IMR-90 (cell line): Measurements from ENCODE around the gene KRTAP12-1. TPM values are rescaled to one million over a fixed set of nuclear protein-coding genes. Genes with fewer than 3 reads are reported as not detected.

Experiments
- ATAC-seq: fragments of 200-7000 bp; cut with Tn5 transposase; 2 replicates; pipeline ENCODE4 v1.9.1; 2020; ENCODE audit warnings: low read depth, mild to moderate bottlenecking, moderate library complexity
- BruUV-seq: library from RNA; stranded (reverse); fragments of 400-500 nt; replicated peaks from 2 replicates; lab custom pipeline; 2021; lab: Mats Ljungman, UMichigan
- CTCF ChIA-PET: fragments of 300-600 bp; formaldehyde crosslinking; extraction: SDS; loops from one replicate; lab custom pipeline; 2021; ENCODE audit warnings: antibody characterized with exemption; lab: Yijun Ruan, JAX
- POLR2A ChIA-PET: fragments of 300-600 bp; sonication (Branson Sonifier 250); formaldehyde crosslinking; loops from one replicate; lab custom pipeline; 2022; ENCODE audit warnings: antibody characterized with exemption; ENCODE audit not compliant: unreplicated experiment; lab: Charles Lee
- DNase-seq: peaks from one replicate; pipeline ENCODE4 v3.0.0; 2013
- H2AFZ ChIP-seq: replicated peaks from 2 replicates; pipeline ENCODE3; 2013; ENCODE audit warnings: low read length, mild to moderate bottlenecking; ENCODE audit not compliant: poor library complexity
- H2AK5ac ChIP-seq: 2 replicates; pipeline ENCODE4 v1.6.1; 2013; ENCODE audit warnings: low read depth, low read length, inconsistent platforms
- H2AK9ac ChIP-seq: replicated peaks from 2 replicates; pipeline ENCODE3; 2013; ENCODE audit warnings: mild to moderate bottlenecking, low read depth, low read length, moderate library complexity; ENCODE audit not compliant: poor library complexity
- H2BK120ac ChIP-seq: 2 replicates; pipeline ENCODE4 v1.6.1; 2013; ENCODE audit warnings: low read depth, low read length, inconsistent platforms
- H2BK15ac ChIP-seq: 3 replicates; pipeline ENCODE4 v1.6.1; 2013; ENCODE audit warnings: low read depth, low read length, inconsistent platforms
- H2BK20ac ChIP-seq: 2 replicates; pipeline ENCODE4 v1.6.1; 2013; ENCODE audit warnings: low read depth, mild to moderate bottlenecking, inconsistent platforms, low read length, moderate library complexity
- H2BK5ac ChIP-seq: 2 replicates; pipeline ENCODE4 v1.6.1; 2013; ENCODE audit warnings: mild to moderate bottlenecking, low read depth, low read length, inconsistent platforms; ENCODE audit not compliant: poor library complexity, severe bottlenecking
- H3K14ac ChIP-seq: replicated peaks from 2 replicates; pipeline ENCODE4 v1.6.1; 2013; ENCODE audit warnings: low read depth, low read length, inconsistent platforms
- H3K18ac ChIP-seq: 2 replicates; pipeline ENCODE4 v1.6.1; 2013; ENCODE audit warnings: low read depth, low read length, control low read depth
- H3K23ac ChIP-seq: 2 replicates; pipeline ENCODE4 v1.6.1; 2013; ENCODE audit warnings: low read depth, low read length, inconsistent platforms
- H3K27ac ChIP-seq: 2 replicates; pipeline ENCODE4 v1.5.1; 2013; ENCODE audit warnings: mild to moderate bottlenecking, control low read depth, low read length; ENCODE audit not compliant: insufficient read depth
- H3K27me3 ChIP-seq: 2 replicates; pipeline ENCODE4 v1.6.1; 2013; ENCODE audit warnings: low read length; ENCODE audit not compliant: control insufficient read depth, insufficient read depth
- H3K36me3 ChIP-seq: 2 replicates; pipeline ENCODE4 v1.6.1; 2013; ENCODE audit warnings: low read length, mixed read lengths; ENCODE audit not compliant: control insufficient read depth, insufficient read depth
- H3K4ac ChIP-seq: 2 replicates; pipeline ENCODE4 v1.6.1; 2013; ENCODE audit warnings: low read depth, low read length, inconsistent platforms
- H3K4me1 ChIP-seq: 2 replicates; pipeline ENCODE4 v1.6.1; 2013; ENCODE audit warnings: low read length, mixed read lengths; ENCODE audit not compliant: control insufficient read depth, insufficient read depth
- H3K4me2 ChIP-seq: 2 replicates; pipeline ENCODE4 v1.6.1; 2013; ENCODE audit warnings: low read depth, mild to moderate bottlenecking, control low read depth, low read length, moderate library complexity
- H3K4me3 ChIP-seq: 2 replicates; pipeline ENCODE4 v1.5.1; 2013; ENCODE audit warnings: low read depth, mild to moderate bottlenecking, control low read depth, low read length, moderate library complexity; ENCODE audit not compliant: insufficient read depth
- H3K56ac ChIP-seq: 2 replicates; pipeline ENCODE4 v1.6.1; 2013; ENCODE audit warnings: low read length, inconsistent platforms; ENCODE audit not compliant: insufficient read depth; ENCODE audit errors: extremely low read depth
- H3K79me1 ChIP-seq, 2 experiments: 2 replicates each; pipeline ENCODE4 v1.6.1; 2013; ENCODE audit warnings: low read length in 2 of 2, inconsistent platforms in 1 of 2, low read depth in 1 of 2
- H3K9ac ChIP-seq: 2 replicates; pipeline ENCODE4 v1.6.1; 2013; ENCODE audit warnings: low read depth, low read length, control low read depth
- H3K9me1 ChIP-seq: 2 replicates; pipeline ENCODE4 v1.6.1; 2013; ENCODE audit warnings: low read length, inconsistent platforms; ENCODE audit not compliant: insufficient read depth
- H3K9me3 ChIP-seq: 2 replicates; pipeline ENCODE4 v1.6.1; 2013; ENCODE audit warnings: low read length; ENCODE audit not compliant: control insufficient read depth, insufficient read depth
- H4K20me1 ChIP-seq: 2 replicates; pipeline ENCODE4 v1.6.1; 2013; ENCODE audit warnings: low read length, inconsistent platforms; ENCODE audit not compliant: insufficient read depth
- H4K5ac ChIP-seq: 2 replicates; pipeline ENCODE4 v1.6.1; 2013; ENCODE audit warnings: mild to moderate bottlenecking, low read depth, low read length, control low read depth
- H4K8ac ChIP-seq, 2 experiments: 2 replicates each; pipeline ENCODE4 v1.6.1; 2013; ENCODE audit warnings: low read depth in 2 of 2, low read length in 2 of 2, control low read depth in 1 of 2, inconsistent platforms in 1 of 2
- H4K91ac ChIP-seq: 2 replicates; pipeline ENCODE4 v1.6.1; 2013; ENCODE audit warnings: low read depth, low read length, inconsistent platforms; ENCODE audit not compliant: insufficient read depth
- BHLHE40 ChIP-seq: fragments of 150-350 bp; IDR thresholded peaks from 2 replicates; pipeline ENCODE4 v1.6.1; 2016; ENCODE audit warnings: mild to moderate bottlenecking, low read depth, low read length
- CHD1 ChIP-seq: IDR thresholded peaks from 2 replicates; pipeline ENCODE4 v1.6.1; 2012; ENCODE audit warnings: low read depth, low read length, improper control_type of control experiment
- FOS ChIP-seq: fragments of 150-350 bp; IDR thresholded peaks from 2 replicates; pipeline ENCODE4 v1.6.1; 2016; ENCODE audit warnings: low read depth, low read length
- MAFK ChIP-seq: IDR thresholded peaks from 2 replicates; pipeline ENCODE4 v1.6.1; 2012; ENCODE audit warnings: low read depth, low read length, improper control_type of control experiment
- MAZ ChIP-seq: IDR thresholded peaks from 2 replicates; pipeline ENCODE4 v1.6.1; 2012; ENCODE audit warnings: low read depth, mild to moderate bottlenecking, low read length, improper control_type of control experiment, moderate library complexity, borderline replicate concordance
- MXI1 ChIP-seq: IDR thresholded peaks from 2 replicates; pipeline ENCODE4 v1.6.1; 2012; ENCODE audit warnings: low read depth, mild to moderate bottlenecking, low read length, moderate library complexity, borderline replicate concordance
- NFE2L2 ChIP-seq: fragments of 150-350 bp; IDR thresholded peaks from 2 replicates; pipeline ENCODE4 v1.6.1; 2016; ENCODE audit warnings: low read depth, mild to moderate bottlenecking, low read length
- POLR2A ChIP-seq: IDR thresholded peaks from 2 replicates; pipeline ENCODE4 v1.6.1; 2012; ENCODE audit warnings: mild to moderate bottlenecking, low read depth, low read length
- RAD21 ChIP-seq: IDR thresholded peaks from 2 replicates; pipeline ENCODE4 v1.6.1; 2012; ENCODE audit warnings: low read length, improper control_type of control experiment
- RFX5 ChIP-seq: IDR thresholded peaks from 2 replicates; pipeline ENCODE4 v1.8.0; 2012; ENCODE audit warnings: low read depth, mild to moderate bottlenecking, low read length, moderate library complexity
- SMC3 ChIP-seq: fragments of 150-350 bp; IDR thresholded peaks from 2 replicates; pipeline ENCODE4 v1.6.1; 2016; ENCODE audit warnings: low read depth, mild to moderate bottlenecking, antibody characterized with exemption, low read length, moderate library complexity
- WGBS, 2 experiments: methylation state at CpG; one replicate each; pipeline versions ENCODE4 v1.1.5 to v1.1.7; 2013; ENCODE audit warnings: missing lambda C conversion rate in 2 of 2; ENCODE audit not compliant: insufficient read length in 1 of 2; ENCODE audit errors: extremely low coverage in 2 of 2; 5-methylcytosine and 5-hydroxymethylcytosine counted together
- dilution Hi-C: fragments of 300-500 bp; cut with HindIII; formaldehyde crosslinking; loops from one replicate; pipeline ENCODE4 v1.14.3; 2018; ENCODE audit warnings: low sequenced_read_pairs; ENCODE audit not compliant: unreplicated experiment
- in situ Hi-C: fragments of 300-500 bp; cut with MboI; formaldehyde crosslinking; loops from 3 replicates; pipeline ENCODE4 v1.14.3; 2019; ENCODE audit warnings: low sequenced_read_pairs, inconsistent platforms, mixed read lengths
- intact Hi-C: fragments of 100-400 bp; cut with micrococcal nuclease; formaldehyde crosslinking; loops from 2 replicates; pipeline ENCODE4 v1.10.0; 2022
- polyA plus RNA-seq, 3 experiments: library from polyadenylated mRNA; depleted of rRNA; stranded (reverse); fragments of >200 nt; gene quantifications; 2 replicates each; pipeline ENCODE4 v1.2.3, GENCODE V29; 2012; ENCODE audit warnings: low replicate concordance in 1 of 3
- total RNA-seq: library from RNA; depleted of rRNA; stranded (reverse); fragments of >200 nt; gene quantifications from 2 replicates; pipeline ENCODE4 v1.2.3, GENCODE V29; 2012
- TF ChIP-seq, protein P1 (sequence below): conservative IDR thresholded peaks from 2 replicates; pipeline ENCODE4 v1.5.1; 2012; ENCODE audit warnings: mild to moderate bottlenecking, low read depth, low read length, improper control_type of control experiment
- TF ChIP-seq, protein P2 (sequence below): fragments of 150-350 bp; IDR thresholded peaks from 2 replicates; pipeline ENCODE4 v1.6.1; 2016; ENCODE audit warnings: low read depth, mild to moderate bottlenecking, low read length, moderate library complexity, borderline replicate concordance

KRTAP12-1 gene
- total and polyA plus RNA-seq, 2 of the 4 experiments (the other 2 are of a cell fraction), result not detected

DNA sequence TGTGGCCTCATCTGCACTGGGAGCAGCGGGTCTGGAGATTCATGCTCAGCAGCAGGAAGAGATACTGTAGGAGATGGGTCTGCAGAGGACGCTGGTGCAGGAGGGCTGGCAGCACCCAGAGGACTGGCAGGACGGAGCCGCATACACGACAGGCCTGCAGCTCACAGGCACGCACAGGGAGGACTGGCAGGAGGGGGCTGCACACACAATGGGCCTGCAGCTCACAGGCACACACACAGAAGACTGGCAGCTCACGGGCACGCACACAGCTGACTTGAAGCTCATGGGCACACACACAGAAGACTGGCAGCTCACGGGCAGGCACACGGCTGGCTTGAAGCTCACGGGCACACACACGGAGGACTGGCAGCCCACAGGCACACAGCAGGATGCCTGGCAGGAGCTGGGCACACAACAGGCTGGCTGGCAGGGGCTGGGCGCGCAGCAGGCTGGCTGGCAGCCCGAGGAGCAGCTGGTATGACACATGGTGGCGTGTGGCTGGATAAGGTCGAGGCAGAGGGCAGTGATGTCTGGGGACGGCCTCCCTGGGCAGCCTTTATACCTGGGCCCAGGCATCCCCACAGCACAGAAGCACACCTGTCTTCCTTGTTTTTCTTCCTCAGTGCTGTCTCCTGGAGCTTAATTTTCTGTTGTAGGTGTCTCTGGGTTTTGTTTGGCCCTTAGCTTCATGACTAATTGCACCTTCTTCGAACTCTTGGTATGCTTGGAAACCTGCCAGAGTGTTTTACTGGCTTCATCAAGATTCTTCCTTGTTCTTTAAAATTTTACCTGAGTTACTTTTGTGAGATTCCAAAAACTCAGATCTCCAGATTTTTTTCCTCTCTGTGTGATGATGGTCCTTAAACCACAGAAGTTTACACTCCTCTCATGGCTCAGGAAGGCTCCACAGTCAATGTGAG lies 15.3 kb downstream of the KRTAP12-1 start, which contains the start of gene KRTAP12-2 (continued):
- TF ChIP-seq BHLHE40 (no peak), POLR2A (no peak)

DNA sequence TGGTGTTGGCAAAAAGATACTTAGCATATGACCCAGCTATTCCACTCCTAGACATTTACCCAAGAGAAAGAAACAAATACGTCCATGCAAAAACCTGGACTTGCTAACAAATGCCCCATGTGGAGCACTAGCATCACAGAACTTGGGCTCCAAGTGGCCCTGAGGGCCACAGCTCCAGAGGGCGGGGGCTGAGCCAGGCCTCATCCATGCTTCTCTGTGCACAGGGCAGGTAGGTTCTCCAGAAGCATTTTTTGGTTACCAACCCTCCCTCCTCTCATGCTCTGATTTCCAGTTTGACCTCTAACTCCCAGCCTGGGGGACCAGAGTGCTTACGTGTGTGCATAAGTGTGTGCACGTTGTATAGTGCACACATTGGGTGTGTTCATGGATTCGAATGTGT lies 17.3 kb downstream of the KRTAP12-1 start:
- Histone ChIP-seq H4K8ac (no peak overlapping the region), H3K4ac (no peak overlapping the region), H3K79me1 (no peaks in the 10 kb centered on the region), H3K9me3 (no peaks in the 10 kb centered on the region), H3K27me3 (0 out of 2 replicates have a peak, but pooled peaks cover 3% of the 10 kb centered on the region), H3K4me3 (no peak overlapping the region), H4K20me1 (no peaks in the 10 kb centered on the region), H2AK5ac (no peak overlapping the region), H2AK9ac (no peak overlapping the region), H3K56ac (no peak overlapping the region), H3K23ac (no peak overlapping the region), H3K9ac (no peak overlapping the region), H2BK5ac (no peak overlapping the region), H3K9me1 (no peaks in the 10 kb centered on the region), H3K4me2 (no peak overlapping the region), H2AFZ (no peak overlapping the region), H3K36me3 (no peaks in the 10 kb centered on the region), H4K91ac (no peak overlapping the region), H3K4me1 (no peaks in the 10 kb centered on the region), H2BK15ac (no peak overlapping the region), H2BK20ac (no peak overlapping the region), H2BK120ac (no peak overlapping the region), H3K14ac (no peak overlapping the region), H4K5ac (no peak overlapping the region), H3K27ac (no peak overlapping the region), H3K18ac (no peak overlapping the region)
- no TSS peak for BruUV-seq
- in situ Hi-C loops (no loop called here), dilution Hi-C loops (no loop called here), intact Hi-C loops (no loop called here)
- POLR2A ChIA-PET, result no interaction called here
- 17% methylated on average over 1 of the region's 5 CpGs; no CpG with 5 or more reads in 1 of the 2 experiments for WGBS, 2 experiments
- no peak for DNase-seq
- CTCF ChIA-PET, result no interaction called here
- ATAC-seq, result no peak
- TF ChIP-seq BHLHE40, result no peak
- TF ChIP-seq RAD21, result no peak
- TF ChIP-seq MAZ, result no peak
- no peak for TF ChIP-seq RFX5
- no peak for TF ChIP-seq SMC3
- no peak for TF ChIP-seq CHD1
- TF ChIP-seq, protein P1, sequence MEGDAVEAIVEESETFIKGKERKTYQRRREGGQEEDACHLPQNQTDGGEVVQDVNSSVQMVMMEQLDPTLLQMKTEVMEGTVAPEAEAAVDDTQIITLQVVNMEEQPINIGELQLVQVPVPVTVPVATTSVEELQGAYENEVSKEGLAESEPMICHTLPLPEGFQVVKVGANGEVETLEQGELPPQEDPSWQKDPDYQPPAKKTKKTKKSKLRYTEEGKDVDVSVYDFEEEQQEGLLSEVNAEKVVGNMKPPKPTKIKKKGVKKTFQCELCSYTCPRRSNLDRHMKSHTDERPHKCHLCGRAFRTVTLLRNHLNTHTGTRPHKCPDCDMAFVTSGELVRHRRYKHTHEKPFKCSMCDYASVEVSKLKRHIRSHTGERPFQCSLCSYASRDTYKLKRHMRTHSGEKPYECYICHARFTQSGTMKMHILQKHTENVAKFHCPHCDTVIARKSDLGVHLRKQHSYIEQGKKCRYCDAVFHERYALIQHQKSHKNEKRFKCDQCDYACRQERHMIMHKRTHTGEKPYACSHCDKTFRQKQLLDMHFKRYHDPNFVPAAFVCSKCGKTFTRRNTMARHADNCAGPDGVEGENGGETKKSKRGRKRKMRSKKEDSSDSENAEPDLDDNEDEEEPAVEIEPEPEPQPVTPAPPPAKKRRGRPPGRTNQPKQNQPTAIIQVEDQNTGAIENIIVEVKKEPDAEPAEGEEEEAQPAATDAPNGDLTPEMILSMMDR, result no peak
- TF ChIP-seq, protein P2, sequence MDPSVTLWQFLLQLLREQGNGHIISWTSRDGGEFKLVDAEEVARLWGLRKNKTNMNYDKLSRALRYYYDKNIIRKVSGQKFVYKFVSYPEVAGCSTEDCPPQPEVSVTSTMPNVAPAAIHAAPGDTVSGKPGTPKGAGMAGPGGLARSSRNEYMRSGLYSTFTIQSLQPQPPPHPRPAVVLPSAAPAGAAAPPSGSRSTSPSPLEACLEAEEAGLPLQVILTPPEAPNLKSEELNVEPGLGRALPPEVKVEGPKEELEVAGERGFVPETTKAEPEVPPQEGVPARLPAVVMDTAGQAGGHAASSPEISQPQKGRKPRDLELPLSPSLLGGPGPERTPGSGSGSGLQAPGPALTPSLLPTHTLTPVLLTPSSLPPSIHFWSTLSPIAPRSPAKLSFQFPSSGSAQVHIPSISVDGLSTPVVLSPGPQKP, result no peak
- no peak for TF ChIP-seq FOS
- TF ChIP-seq POLR2A, result no peak
- TF ChIP-seq NFE2L2, result no peak
- no peak for TF ChIP-seq MXI1
- no peak for TF ChIP-seq MAFK
